CD14-positive monocyte (primary cell): ENCODE data around the gene PAK4. TPM values are rescaled to one million over a fixed set of nuclear protein-coding genes. Genes with fewer than 3 reads are reported as not detected.
"Not testable (repeated sequence)": the region's sequence is repeated elsewhere in the genome, so short reads cannot be mapped to it uniquely, and the experiment has no call there.

Experiments
- DNase-seq, 3 donors: peaks; one replicate each; pipeline ENCODE4 v3.0.0-alpha.2; 2011 to 2022
- H2AFZ ChIP-seq: 2 replicates; pipeline ENCODE4 v1.6.0; 2012; ENCODE audit warnings: mild to moderate bottlenecking, low read depth, low read length, inconsistent platforms; ENCODE audit not compliant: insufficient read depth, poor library complexity, severe bottlenecking
- H3K27ac ChIP-seq, 2 donors: 1 replicate in 1 of 2; 2 replicates in 1 of 2; pipeline ENCODE4 v1.5.1; 2012 to 2013; ENCODE audit warnings: low read length in 2 of 2, control low read depth in 1 of 2, inconsistent platforms in 1 of 2, low read depth in 1 of 2, mild to moderate bottlenecking in 1 of 2
- H3K27me3 ChIP-seq, 2 donors: one replicate each; pipeline versions ENCODE4 v1.6.0 to v1.6.1; 2011 to 2013; ENCODE audit warnings: low read length in 2 of 2; ENCODE audit not compliant: control insufficient read depth in 2 of 2, insufficient read depth in 2 of 2
- H3K36me3 ChIP-seq, 2 donors: replicated peaks in 1 of 2; 1 replicate in 1 of 2; 2 replicates in 1 of 2; pipeline versions ENCODE4 v1.5.1 to v1.6.1; 2012 to 2013; ENCODE audit warnings: low read length in 2 of 2, control low read depth in 1 of 2, inconsistent platforms in 1 of 2, mild to moderate bottlenecking in 1 of 2; ENCODE audit not compliant: insufficient read depth in 2 of 2, control insufficient read depth in 1 of 2
- H3K4me1 ChIP-seq, 2 donors: 1 replicate in 1 of 2; 2 replicates in 1 of 2; pipeline versions ENCODE4 v1.5.1 to v1.6.1; 2012 to 2013; ENCODE audit warnings: low read length in 2 of 2, control low read depth in 1 of 2, inconsistent platforms in 1 of 2, mild to moderate bottlenecking in 1 of 2, moderate library complexity in 1 of 2; ENCODE audit not compliant: insufficient read depth in 2 of 2, control insufficient read depth in 1 of 2
- H3K4me2 ChIP-seq: replicated peaks from 2 replicates; pipeline ENCODE3; 2012; ENCODE audit warnings: low read length, moderate library complexity, mild to moderate bottlenecking; ENCODE audit not compliant: poor library complexity, severe bottlenecking; ENCODE audit errors: extremely low read depth
- H3K4me3 ChIP-seq, 3 experiments: fragments of 200-600 bp in 1 of 3; sonication (generic) in 1 of 3; replicated peaks in 1 of 3; 1 replicate in 2 of 3; 2 replicates in 1 of 3; pipeline ENCODE4 v1.5.1; 2011 to 2013; ENCODE audit warnings: low read length in 3 of 3, mild to moderate bottlenecking in 3 of 3, control low read depth in 2 of 3, low read depth in 2 of 3, inconsistent platforms in 1 of 3, moderate library complexity in 1 of 3
- H3K79me2 ChIP-seq: 2 replicates; pipeline ENCODE4 v1.6.0; 2012; ENCODE audit warnings: mild to moderate bottlenecking, control low read depth, inconsistent platforms, low read length, moderate library complexity; ENCODE audit not compliant: insufficient read depth
- H3K9ac ChIP-seq: 2 replicates; pipeline ENCODE4 v1.6.0; 2017; ENCODE audit warnings: low read length, mild to moderate bottlenecking; ENCODE audit not compliant: insufficient read depth, poor library complexity, severe bottlenecking
- H3K9me3 ChIP-seq, 2 donors: replicated peaks in 1 of 2; 1 replicate in 1 of 2; 2 replicates in 1 of 2; pipeline versions ENCODE4 v1.5.1 to v1.6.1; 2012 to 2013; ENCODE audit warnings: low read length in 2 of 2, control low read depth in 1 of 2; ENCODE audit not compliant: control insufficient read depth in 1 of 2, insufficient read depth in 1 of 2
- H4K20me1 ChIP-seq: 2 replicates; pipeline ENCODE4 v1.6.0; 2012; ENCODE audit warnings: mild to moderate bottlenecking, low read length, control low read depth, moderate library complexity; ENCODE audit not compliant: insufficient read depth
- H3K27ac Mint-ChIP-seq, 7 donors: one replicate each; pipeline ENCODE4 v1.8.0; 2020; ENCODE audit warnings: mild to moderate bottlenecking in 7 of 7, mixed read lengths in 7 of 7, moderate library complexity in 6 of 7, inconsistent platforms in 2 of 7
- H3K27me3 Mint-ChIP-seq, 3 donors: one replicate each; pipeline ENCODE4 v1.8.0; 2021 to 2022; ENCODE audit warnings: low read depth in 3 of 3, mild to moderate bottlenecking in 3 of 3, mixed read lengths in 3 of 3, moderate library complexity in 3 of 3, inconsistent platforms in 1 of 3
- H3K36me3 Mint-ChIP-seq, 2 donors: one replicate each; pipeline ENCODE4 v1.8.0; 2020; ENCODE audit warnings: mixed read lengths in 2 of 2, inconsistent platforms in 1 of 2, mild to moderate bottlenecking in 1 of 2
- H3K4me1 Mint-ChIP-seq: one replicate; pipeline ENCODE4 v1.8.0; 2020; ENCODE audit warnings: mild to moderate bottlenecking, mixed read lengths
- H3K4me3 Mint-ChIP-seq, 2 donors: one replicate each; pipeline ENCODE4 v1.8.0; 2020; ENCODE audit warnings: mild to moderate bottlenecking in 2 of 2, mixed read lengths in 2 of 2, moderate library complexity in 1 of 2
- H3K9me3 Mint-ChIP-seq, 7 donors: one replicate each; pipeline ENCODE4 v1.8.0; 2020 to 2022; ENCODE audit warnings: mixed read lengths in 7 of 7, mild to moderate bottlenecking in 6 of 7, moderate library complexity in 6 of 7, inconsistent platforms in 2 of 7
- WGBS: methylation state at CpG from one replicate; pipeline ENCODE4 v1.1.5; 2013; ENCODE audit warnings: missing lambda C conversion rate; ENCODE audit not compliant: insufficient coverage; 5-methylcytosine and 5-hydroxymethylcytosine counted together
- intact Hi-C, 2 donors: fragments of 100-400 bp; cut with micrococcal nuclease; formaldehyde crosslinking; loops; one replicate each; pipeline versions ENCODE4 v1.15.0 to v1.15.1; 2023
- polyA plus RNA-seq, 3 donors: library from polyadenylated mRNA; depleted of rRNA in 1 of 3; unstranded in 2 of 3; stranded (reverse) in 1 of 3; fragments of 300-500 nt in 2 of 3; fragments of >200 nt in 1 of 3; fragmentation: Illumina TruSeq in 2 of 3; gene quantifications; 1 replicate in 2 of 3; 2 replicates in 1 of 3; pipeline ENCODE4 v1.2.3, GENCODE V29; 2012 to 2021
- TF ChIP-seq, protein P1 (sequence below): fragments of 200-600 bp; IDR thresholded peaks from one replicate; pipeline ENCODE4 v1.8.0; 2022; ENCODE audit warnings: antibody characterized with exemption, mild to moderate bottlenecking

Gene PAK4
- polyA plus RNA-seq, 3 donors, result 1.3 to 11.3 (median 1.5) TPM

DNA sequence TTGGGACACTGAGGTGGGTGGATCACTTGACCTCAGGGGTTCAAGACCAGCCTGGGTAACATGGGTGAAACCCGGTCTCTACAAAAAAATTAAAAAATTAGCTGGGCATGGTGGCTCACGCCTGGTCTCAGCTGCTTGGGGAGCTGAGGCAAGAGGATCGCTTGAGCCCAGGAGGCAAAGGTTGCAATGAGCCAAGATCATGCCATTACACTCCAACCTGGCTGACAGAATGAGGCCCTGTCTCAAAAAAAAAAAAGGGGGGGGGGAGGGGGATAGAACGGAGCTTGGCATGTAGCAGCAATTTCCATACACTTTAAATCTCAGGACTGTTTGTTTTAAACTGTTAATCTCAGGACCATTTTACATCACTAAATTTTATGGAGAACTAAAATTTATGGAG is 39.2 kb upstream of the PAK4 start:
- Mint-ChIP-seq H3K27me3 (peaks cover 46 to 73% (median 52%) of the 10 kb centered on the region in 3 donors), H3K36me3 (no peaks in the 10 kb centered on the region), H3K4me3 (no peak overlapping the region), H3K4me1 (peaks cover 6% of the 10 kb centered on the region), H3K27ac (no peak overlapping the region), H3K9me3 (peaks cover 0 to 7% (median 3%) of the 10 kb centered on the region in 7 donors)
- Histone ChIP-seq H3K9ac (no peak overlapping the region), H4K20me1 (no peaks in the 10 kb centered on the region), H3K4me1 (no peaks in the 10 kb centered on the region), H3K9me3 (peaks cover 0 to 7% of the 10 kb centered on the region in 2 donors), H2AFZ (no peak overlapping the region), H3K4me2 (no peak overlapping the region), H3K27ac (no peak overlapping the region), H3K4me3 (no peak overlapping the region), H3K79me2 (no peaks in the 10 kb centered on the region), H3K36me3 (no peaks in the 10 kb centered on the region), H3K27me3 (peaks cover 27 to 42% of the 10 kb centered on the region in 2 donors)
- no peak for DNase-seq
- 100% methylated on average over 1 of the region's 4 CpGs for WGBS
- TF ChIP-seq, protein P1, sequence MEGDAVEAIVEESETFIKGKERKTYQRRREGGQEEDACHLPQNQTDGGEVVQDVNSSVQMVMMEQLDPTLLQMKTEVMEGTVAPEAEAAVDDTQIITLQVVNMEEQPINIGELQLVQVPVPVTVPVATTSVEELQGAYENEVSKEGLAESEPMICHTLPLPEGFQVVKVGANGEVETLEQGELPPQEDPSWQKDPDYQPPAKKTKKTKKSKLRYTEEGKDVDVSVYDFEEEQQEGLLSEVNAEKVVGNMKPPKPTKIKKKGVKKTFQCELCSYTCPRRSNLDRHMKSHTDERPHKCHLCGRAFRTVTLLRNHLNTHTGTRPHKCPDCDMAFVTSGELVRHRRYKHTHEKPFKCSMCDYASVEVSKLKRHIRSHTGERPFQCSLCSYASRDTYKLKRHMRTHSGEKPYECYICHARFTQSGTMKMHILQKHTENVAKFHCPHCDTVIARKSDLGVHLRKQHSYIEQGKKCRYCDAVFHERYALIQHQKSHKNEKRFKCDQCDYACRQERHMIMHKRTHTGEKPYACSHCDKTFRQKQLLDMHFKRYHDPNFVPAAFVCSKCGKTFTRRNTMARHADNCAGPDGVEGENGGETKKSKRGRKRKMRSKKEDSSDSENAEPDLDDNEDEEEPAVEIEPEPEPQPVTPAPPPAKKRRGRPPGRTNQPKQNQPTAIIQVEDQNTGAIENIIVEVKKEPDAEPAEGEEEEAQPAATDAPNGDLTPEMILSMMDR, result no peak
- intact Hi-C loops, result no loop called here

DNA sequence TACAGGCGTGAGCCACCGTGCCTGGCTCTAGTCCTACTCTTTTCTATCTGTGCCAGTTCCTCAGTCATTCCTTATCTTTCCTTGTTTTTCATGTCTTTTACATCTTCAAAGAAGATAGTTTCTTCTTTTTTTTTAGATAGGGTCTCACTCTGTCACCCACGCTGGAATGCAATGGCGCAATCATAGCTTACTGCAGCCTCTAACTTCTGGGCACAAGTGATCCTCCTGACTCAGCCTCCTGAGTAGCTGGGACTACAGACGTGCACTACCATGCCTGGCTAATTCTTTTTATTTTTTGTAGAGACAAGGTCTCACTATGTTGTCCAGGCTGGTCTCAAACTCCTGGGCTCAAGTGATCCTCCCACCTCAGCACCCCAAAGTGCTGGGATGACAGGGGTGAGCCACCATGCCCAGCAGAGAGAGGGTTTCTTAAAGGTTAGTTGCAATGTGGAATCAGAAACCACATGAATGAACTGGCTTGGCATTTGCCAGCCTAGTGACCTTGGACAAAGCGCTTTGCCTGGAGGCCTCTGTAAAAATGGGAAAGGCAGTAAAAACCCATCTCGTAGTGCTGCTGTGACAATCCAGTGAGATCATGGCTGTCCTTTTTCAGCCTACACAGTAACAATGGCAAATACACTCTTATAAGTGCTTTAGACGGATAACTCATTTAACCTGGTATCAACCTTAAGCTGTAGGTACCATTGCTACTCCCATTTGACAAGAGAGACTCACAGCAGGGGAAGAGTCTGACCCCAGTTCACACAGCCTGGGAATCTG is 37.5 kb upstream of the PAK4 start:
- Histone ChIP-seq H3K9me3 (peaks cover 0 to 7% of the 10 kb centered on the region in 2 donors), H3K4me3 (no peak overlapping the region), H3K79me2 (no peaks in the 10 kb centered on the region), H3K4me1 (no peaks in the 10 kb centered on the region), H3K9ac (no peak overlapping the region), H3K27me3 (peaks cover 18 to 27% of the 10 kb centered on the region in 2 donors), H3K36me3 (no peaks in the 10 kb centered on the region), H2AFZ (no peak overlapping the region), H3K4me2 (no peak overlapping the region), H3K27ac (no peak overlapping the region), H4K20me1 (no peaks in the 10 kb centered on the region)
- 68% methylated on average over 2 of the region's 8 CpGs for WGBS
- intact Hi-C loops, result no loop called here
- Mint-ChIP-seq H3K4me1 (peaks cover 4% of the 10 kb centered on the region), H3K27ac (no peak overlapping the region), H3K27me3 (peaks cover 37 to 66% (median 37%) of the 10 kb centered on the region in 3 donors), H3K4me3 (no peak overlapping the region), H3K36me3 (no peaks in the 10 kb centered on the region), H3K9me3 (peaks cover 0 to 7% (median 0%) of the 10 kb centered on the region in 7 donors)
- TF ChIP-seq, protein P1, result no peak
- DNase-seq, result no peak

GRCh38 chr19:39090016-39090415 is 35.6 kb upstream of the PAK4 start:
- H3K4me2 ChIP-seq, H3K9ac ChIP-seq, H2AFZ ChIP-seq, H3K9me3 ChIP-seq, H3K4me1 ChIP-seq, H3K27ac Mint-ChIP-seq, H3K36me3 ChIP-seq, H3K27ac ChIP-seq, DNase-seq, H3K79me2 ChIP-seq, intact Hi-C loops, H4K20me1 ChIP-seq, H3K27me3 ChIP-seq, H3K4me1 Mint-ChIP-seq, H3K4me3 ChIP-seq, H3K36me3 Mint-ChIP-seq, H3K4me3 Mint-ChIP-seq: not testable (repeated sequence)
- Mint-ChIP-seq H3K27me3 (peaks cover 21 to 49% (median 23%) of the 10 kb centered on the region in 3 donors), H3K9me3 (peaks cover 5 to 11% (median 6%) of the 10 kb centered on the region in 7 donors)
- WGBS, result 87% methylated on average over 4 of the region's 8 CpGs
